GM12878 (cell line): Measurements from ENCODE around the gene PRSS37. TPM values are rescaled to one million over a fixed set of nuclear protein-coding genes. Genes with fewer than 3 reads are reported as not detected.

Experiments used
- ATAC-seq: fragments of 200-7000 bp; cut with Tn5 transposase; 3 replicates; pipeline ENCODE4 v1.9.1; 2020; ENCODE audit warnings: mild to moderate bottlenecking, moderate library complexity
- BruUV-seq: library from RNA; stranded (reverse); fragments of 400-500 nt; replicated peaks from 2 replicates; lab custom pipeline; 2021; lab: Mats Ljungman, UMichigan
- CTCF ChIA-PET: fragments of 300-600 bp; sonication (Branson Sonifier 250); formaldehyde crosslinking; extraction: SDS; loops from one replicate; lab custom pipeline; 2021; ENCODE audit warnings: inconsistent platforms; lab: Yijun Ruan, JAX
- POLR2A ChIA-PET: fragments of 350-600 bp; formaldehyde crosslinking; extraction: SDS; loops from one replicate; lab custom pipeline; 2021; ENCODE audit warnings: inconsistent platforms; lab: Charles Lee
- RAD21 ChIA-PET: fragments of 300-600 bp; sonication (Branson Sonifier 250); formaldehyde crosslinking; loops from one replicate; lab custom pipeline; 2023; ENCODE audit warnings: antibody characterized with exemption; ENCODE audit not compliant: unreplicated experiment; lab: Charles Lee
- SMC1A ChIA-PET: fragments of 300-600 bp; sonication (Branson Sonifier 250); formaldehyde crosslinking; loops from one replicate; lab custom pipeline; 2023; ENCODE audit not compliant: unreplicated experiment, uncharacterized antibody; lab: Charles Lee
- DNase-seq: peaks from one replicate; pipeline ENCODE4 v3.0.0-alpha.2; 2011; ENCODE audit warnings: low read depth, low spot score
- FAIRE-seq: peaks from 3 replicates; lab custom pipeline; 2011; peaks lifted over from hg19 to GRCh38; lab: Jason Lieb, UNC
- H2AFZ ChIP-seq: 2 replicates; pipeline ENCODE4 v1.6.0; 2011; ENCODE audit warnings: low read depth, low read length, control low read depth; ENCODE audit not compliant: control insufficient read depth
- H3K27ac ChIP-seq: 2 replicates; pipeline ENCODE4 v1.5.1; 2011; ENCODE audit warnings: control low read depth; ENCODE audit not compliant: control insufficient read depth, insufficient read depth
- H3K27me3 ChIP-seq, 2 experiments: replicated peaks in 1 of 2; 2 replicates each; pipeline versions ENCODE4 v1.6.0 to v1.6.1; 2011; ENCODE audit warnings: low read length in 1 of 2; ENCODE audit not compliant: control insufficient read depth in 2 of 2, insufficient read depth in 2 of 2
- H3K36me3 ChIP-seq, 2 experiments: 2 replicates each; pipeline ENCODE4 v1.5.1; 2011; ENCODE audit warnings: low read length in 1 of 2; ENCODE audit not compliant: control insufficient read depth in 2 of 2, insufficient read depth in 2 of 2
- H3K4me1 ChIP-seq: 2 replicates; pipeline ENCODE4 v1.6.1; 2011; ENCODE audit warnings: mild to moderate bottlenecking, low read length, moderate library complexity, mixed read lengths; ENCODE audit not compliant: control insufficient read depth, insufficient read depth
- H3K4me2 ChIP-seq: 2 replicates; pipeline ENCODE4 v1.6.0; 2011; ENCODE audit warnings: control low read depth; ENCODE audit not compliant: control insufficient read depth, insufficient read depth
- H3K4me3 ChIP-seq: fragments of 200-600 bp; sonication (generic); 2 replicates; pipeline ENCODE4 v1.5.1; 2016
- H3K79me2 ChIP-seq: 2 replicates; pipeline ENCODE4 v1.6.0; 2011; ENCODE audit warnings: low read length; ENCODE audit not compliant: control insufficient read depth, insufficient read depth
- H3K9ac ChIP-seq: 2 replicates; pipeline ENCODE4 v1.8.0; 2011; ENCODE audit warnings: low read length, control low read depth, mixed read lengths; ENCODE audit not compliant: control insufficient read depth, insufficient read depth
- H3K9me3 ChIP-seq: replicated peaks from 3 replicates; pipeline ENCODE4 v1.5.1; 2011; ENCODE audit warnings: mild to moderate bottlenecking, low read length; ENCODE audit not compliant: control insufficient read depth, insufficient read depth
- H4K20me1 ChIP-seq: 2 replicates; pipeline ENCODE4 v1.6.0; 2011; ENCODE audit not compliant: control insufficient read depth, insufficient read depth
- HDAC6 ChIP-seq: fragments of 200-600 bp; sonication (generic); IDR thresholded peaks from one replicate; pipeline ENCODE4 v1.8.0; 2017; ENCODE audit warnings: antibody characterized with exemption; ENCODE audit not compliant: unreplicated experiment
- KLF5 ChIP-seq: fragments of 450-650 bp; IDR thresholded peaks from 2 replicates; pipeline ENCODE4 v1.6.1; 2014; ENCODE audit warnings: mild to moderate bottlenecking; ENCODE audit not compliant: partially characterized antibody
- MTA2 ChIP-seq: fragments of 450-650 bp; IDR thresholded peaks from 2 replicates; pipeline ENCODE4 v1.6.1; 2016; ENCODE audit warnings: low read depth, mild to moderate bottlenecking, moderate library complexity
- RUNX3 ChIP-seq: IDR thresholded peaks from 2 replicates; pipeline ENCODE4 v1.6.1; 2012; ENCODE audit warnings: low read length, inconsistent platforms
- SMC3 ChIP-seq: IDR thresholded peaks from 2 replicates; pipeline ENCODE4 v1.6.1; 2011; ENCODE audit warnings: low read length, improper control_type of control experiment, borderline replicate concordance
- SREBF2 ChIP-seq: IDR thresholded peaks from 2 replicates; pipeline ENCODE4 v1.6.1; 2012; ENCODE audit warnings: mild to moderate bottlenecking, low read length
- ZNF622 ChIP-seq: fragments of 450-650 bp; IDR thresholded peaks from 2 replicates; pipeline ENCODE4 v1.6.1; 2017; ENCODE audit warnings: mild to moderate bottlenecking, inconsistent platforms
- WGBS: methylation state at CpG from one replicate; pipeline ENCODE4 v1.1.6; 2016; ENCODE audit warnings: low lambda C conversion rate; ENCODE audit not compliant: insufficient replicate concordance, insufficient coverage; ENCODE audit errors: missing lambda C conversion rate; 5-methylcytosine and 5-hydroxymethylcytosine counted together
- in situ Hi-C: fragments of 300-500 bp; cut with MboI; formaldehyde crosslinking; loops from 9 replicates; pipeline ENCODE4 v1.14.3; 2018; ENCODE audit warnings: mixed read lengths
- intact Hi-C: fragments of 100-400 bp; cut with micrococcal nuclease; formaldehyde crosslinking; loops from one replicate; pipeline ENCODE4 v1.14.2; 2022; ENCODE audit not compliant: unreplicated experiment
- polyA plus RNA-seq, 11 experiments: library from polyadenylated mRNA; depleted of rRNA in 4 of 11; unstranded in 6 of 11; stranded (reverse) in 5 of 11; fragments of >200 nt; fragmentation: Nextera tagmentation in 4 of 11; fragmentation: Illumina TruSeq in 1 of 11; extraction: Ambion mirVana in 4 of 11; extraction: Trizol in 1 of 11; gene quantifications; 1 replicate in 1 of 11; 2 replicates in 10 of 11; pipeline versions ENCODE4 v1.2.1 to v1.2.3, GENCODE V29; 2011 to 2016; ENCODE audit warnings: inconsistent platforms in 2 of 11, missing spikeins in 2 of 11, low read depth in 1 of 11
- total RNA-seq, 4 experiments: library from RNA; depleted of rRNA in 3 of 4; stranded (reverse); fragments of >200 nt in 3 of 4; fragmentation: Illumina TruSeq in 1 of 4; extraction: Trizol in 1 of 4; gene quantifications; 2 replicates each; pipeline versions ENCODE4 v1.2.1 to v1.2.3, GENCODE V29; 2013 to 2021
- TF ChIP-seq, protein P1 (sequence below): IDR thresholded peaks from 2 replicates; pipeline ENCODE4 v1.6.1; 2012; ENCODE audit warnings: mild to moderate bottlenecking, low read depth, low read length

PRSS37 gene
- total and polyA plus RNA-seq, 10 of the 15 experiments (the other 5 are each of a cell fraction or from before 2014, with no cell fraction given): not detected

DNA sequence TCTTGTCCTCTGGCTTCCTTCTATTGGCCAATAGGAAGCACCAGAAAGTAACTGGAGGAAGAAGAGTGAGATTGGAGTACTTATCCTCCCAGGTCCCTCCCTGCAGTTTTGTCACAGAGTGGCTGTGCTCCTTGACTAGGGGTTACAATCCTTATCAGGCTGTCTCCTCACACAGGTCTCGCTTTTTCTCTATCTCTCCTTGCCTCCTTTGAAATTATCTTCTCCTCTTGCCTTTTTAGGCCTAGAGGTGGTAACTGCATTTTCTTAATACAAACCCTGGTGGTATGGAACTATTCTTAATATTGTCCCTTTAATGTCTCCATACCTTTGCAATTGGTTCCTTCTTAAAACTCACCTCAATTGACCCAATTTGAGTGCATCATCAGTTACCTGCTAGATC is 2.7 kb downstream of the PRSS37 start:
- H2AFZ ChIP-seq: no peak overlapping the region
- no peaks in the 10 kb centered on the region for H3K27me3 ChIP-seq
- no peak overlapping the region for H3K4me3 ChIP-seq
- BruUV-seq: no TSS peak
- intact Hi-C loops: no loop called here
- SMC1A ChIA-PET: no interaction called here
- CTCF ChIA-PET: no interaction called here
- H3K79me2 ChIP-seq: no peaks in the 10 kb centered on the region
- no peaks in the 10 kb centered on the region for H3K4me1 ChIP-seq
- FAIRE-seq (no peak), DNase-seq (no peak), ATAC-seq (no peak)
- no peak for TF ChIP-seq SREBF2
- TF ChIP-seq RUNX3: no peak
- no peak for TF ChIP-seq KLF5
- no peak for TF ChIP-seq SMC3
- TF ChIP-seq MTA2: no peak
- no peak for TF ChIP-seq HDAC6
- no peak for TF ChIP-seq ZNF622
- TF ChIP-seq, protein P1, sequence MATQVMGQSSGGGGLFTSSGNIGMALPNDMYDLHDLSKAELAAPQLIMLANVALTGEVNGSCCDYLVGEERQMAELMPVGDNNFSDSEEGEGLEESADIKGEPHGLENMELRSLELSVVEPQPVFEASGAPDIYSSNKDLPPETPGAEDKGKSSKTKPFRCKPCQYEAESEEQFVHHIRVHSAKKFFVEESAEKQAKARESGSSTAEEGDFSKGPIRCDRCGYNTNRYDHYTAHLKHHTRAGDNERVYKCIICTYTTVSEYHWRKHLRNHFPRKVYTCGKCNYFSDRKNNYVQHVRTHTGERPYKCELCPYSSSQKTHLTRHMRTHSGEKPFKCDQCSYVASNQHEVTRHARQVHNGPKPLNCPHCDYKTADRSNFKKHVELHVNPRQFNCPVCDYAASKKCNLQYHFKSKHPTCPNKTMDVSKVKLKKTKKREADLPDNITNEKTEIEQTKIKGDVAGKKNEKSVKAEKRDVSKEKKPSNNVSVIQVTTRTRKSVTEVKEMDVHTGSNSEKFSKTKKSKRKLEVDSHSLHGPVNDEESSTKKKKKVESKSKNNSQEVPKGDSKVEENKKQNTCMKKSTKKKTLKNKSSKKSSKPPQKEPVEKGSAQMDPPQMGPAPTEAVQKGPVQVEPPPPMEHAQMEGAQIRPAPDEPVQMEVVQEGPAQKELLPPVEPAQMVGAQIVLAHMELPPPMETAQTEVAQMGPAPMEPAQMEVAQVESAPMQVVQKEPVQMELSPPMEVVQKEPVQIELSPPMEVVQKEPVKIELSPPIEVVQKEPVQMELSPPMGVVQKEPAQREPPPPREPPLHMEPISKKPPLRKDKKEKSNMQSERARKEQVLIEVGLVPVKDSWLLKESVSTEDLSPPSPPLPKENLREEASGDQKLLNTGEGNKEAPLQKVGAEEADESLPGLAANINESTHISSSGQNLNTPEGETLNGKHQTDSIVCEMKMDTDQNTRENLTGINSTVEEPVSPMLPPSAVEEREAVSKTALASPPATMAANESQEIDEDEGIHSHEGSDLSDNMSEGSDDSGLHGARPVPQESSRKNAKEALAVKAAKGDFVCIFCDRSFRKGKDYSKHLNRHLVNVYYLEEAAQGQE: no peak
- RAD21 ChIA-PET: no interaction called here
- no peaks in the 10 kb centered on the region for H4K20me1 ChIP-seq
- no peaks in the 10 kb centered on the region for H3K9me3 ChIP-seq
- H3K36me3 ChIP-seq: no peaks in the 10 kb centered on the region
- no peak overlapping the region for H3K9ac ChIP-seq
- no peak overlapping the region for H3K27ac ChIP-seq
- WGBS: 0% methylated on average over 1 of the region's 1 CpG
- no peak overlapping the region for H3K4me2 ChIP-seq
- in situ Hi-C loops: no loop called here
- POLR2A ChIA-PET: no interaction called here
